ENCODE results near the gene RETSAT. TPM values are rescaled to one million over a fixed set of nuclear protein-coding genes. Genes with fewer than 3 reads are reported as not detected.
A peak's percentile ranks its signal among the peaks of the same experiment; 100 is the strongest.
"Not testable (repeated sequence)": the region's sequence is repeated elsewhere in the genome, so short reads cannot be mapped to it uniquely, and the experiment has no call there.

The RETSAT gene
- total RNA-seq, 1 donor from 2014 or later = 34.1 TPM

DNA sequence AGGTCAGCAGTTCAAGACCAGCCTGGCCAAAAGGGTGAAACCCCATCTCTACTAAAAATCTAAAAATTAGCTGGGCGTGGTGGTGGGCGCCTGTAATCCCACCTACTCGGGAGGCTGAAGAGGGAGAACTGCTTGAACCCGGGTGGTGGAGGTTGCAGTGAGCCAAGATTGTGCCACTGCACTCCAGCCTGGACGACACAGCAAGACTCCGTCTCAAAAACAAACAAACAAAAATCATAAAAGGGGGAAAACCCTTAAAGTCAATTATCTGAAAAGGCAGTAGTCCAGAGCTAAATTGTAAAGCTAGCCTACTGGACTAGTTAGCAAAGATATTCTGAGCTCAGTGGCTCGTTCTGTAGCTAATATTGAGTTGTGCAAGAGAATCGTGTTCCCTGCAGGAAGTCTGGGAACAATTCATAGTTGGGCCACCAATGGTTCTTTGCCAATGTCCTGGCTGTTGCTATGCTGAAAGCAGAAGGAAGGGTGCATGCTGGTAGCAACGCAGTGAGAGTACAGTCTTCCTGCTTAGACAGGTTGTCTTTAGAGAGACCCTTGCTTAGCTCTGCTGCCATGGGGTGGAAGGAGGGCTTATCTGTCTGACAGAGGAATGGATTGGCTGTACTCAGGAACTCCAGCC lies 30.9 kb downstream of the RETSAT start:
- Mint-ChIP-seq H3K36me3 (ENCODE audit: unreplicated experiment) (peaks cover 52% of the 10 kb centered on the region), H3K4me3 (ENCODE audit: unreplicated experiment) (no peak overlapping the region)
- DNase-seq (ENCODE audit: extremely low spot score, unreplicated experiment) = no peak

DNA sequence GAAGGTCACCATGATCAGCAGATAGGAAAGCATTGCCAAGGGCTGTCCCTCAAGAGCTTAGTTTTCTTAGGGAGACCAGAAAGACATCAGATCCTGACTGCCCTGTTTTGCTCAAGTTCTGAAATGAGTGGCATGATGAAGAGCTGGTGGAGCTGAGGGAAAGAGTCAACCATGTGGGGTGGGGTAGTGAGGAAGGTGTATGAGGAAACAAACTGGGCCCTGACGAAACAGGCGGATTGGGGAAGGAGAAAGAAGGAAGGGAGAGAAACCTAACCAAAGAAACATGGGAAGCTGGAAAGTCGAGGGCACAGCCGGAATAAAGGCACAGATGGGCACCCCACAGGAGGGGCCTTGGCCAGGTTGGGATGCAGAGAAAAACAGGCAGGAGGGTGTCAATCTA lies 34.5 kb downstream of the RETSAT start:
- DNase-seq (ENCODE audit: extremely low spot score, unreplicated experiment) = no peak
- TF ChIP-seq, protein P1, sequence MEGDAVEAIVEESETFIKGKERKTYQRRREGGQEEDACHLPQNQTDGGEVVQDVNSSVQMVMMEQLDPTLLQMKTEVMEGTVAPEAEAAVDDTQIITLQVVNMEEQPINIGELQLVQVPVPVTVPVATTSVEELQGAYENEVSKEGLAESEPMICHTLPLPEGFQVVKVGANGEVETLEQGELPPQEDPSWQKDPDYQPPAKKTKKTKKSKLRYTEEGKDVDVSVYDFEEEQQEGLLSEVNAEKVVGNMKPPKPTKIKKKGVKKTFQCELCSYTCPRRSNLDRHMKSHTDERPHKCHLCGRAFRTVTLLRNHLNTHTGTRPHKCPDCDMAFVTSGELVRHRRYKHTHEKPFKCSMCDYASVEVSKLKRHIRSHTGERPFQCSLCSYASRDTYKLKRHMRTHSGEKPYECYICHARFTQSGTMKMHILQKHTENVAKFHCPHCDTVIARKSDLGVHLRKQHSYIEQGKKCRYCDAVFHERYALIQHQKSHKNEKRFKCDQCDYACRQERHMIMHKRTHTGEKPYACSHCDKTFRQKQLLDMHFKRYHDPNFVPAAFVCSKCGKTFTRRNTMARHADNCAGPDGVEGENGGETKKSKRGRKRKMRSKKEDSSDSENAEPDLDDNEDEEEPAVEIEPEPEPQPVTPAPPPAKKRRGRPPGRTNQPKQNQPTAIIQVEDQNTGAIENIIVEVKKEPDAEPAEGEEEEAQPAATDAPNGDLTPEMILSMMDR (IDR thresholded peaks at IDR 0.05) = no peak
- no peaks in the 10 kb centered on the region for H3K9me3 Mint-ChIP-seq (ENCODE audit: unreplicated experiment)
- peaks cover 13% of the 10 kb centered on the region for H3K4me1 Mint-ChIP-seq (ENCODE audit: unreplicated experiment)
- H3K36me3 Mint-ChIP-seq (ENCODE audit: unreplicated experiment) = peaks cover 56% of the 10 kb centered on the region
- no peak overlapping the region for H3K4me3 Mint-ChIP-seq (ENCODE audit: unreplicated experiment)
- H3K27ac Mint-ChIP-seq (ENCODE audit: unreplicated experiment) = peak overlapping the region; percentile 6
- H3K27me3 Mint-ChIP-seq (ENCODE audit: unreplicated experiment) = no peaks in the 10 kb centered on the region

More for the DNA sequence above, 30.9 kb downstream of the RETSAT start:
- Mint-ChIP-seq H3K27ac (ENCODE audit: unreplicated experiment) (no peak overlapping the region), H3K27me3 (ENCODE audit: unreplicated experiment) (no peaks in the 10 kb centered on the region), H3K4me1 (ENCODE audit: unreplicated experiment) (peaks cover 37% of the 10 kb centered on the region), H3K9me3 (ENCODE audit: unreplicated experiment) (no peaks in the 10 kb centered on the region)
- TF ChIP-seq, protein P1 (IDR thresholded peaks at IDR 0.05) = no peak

DNA sequence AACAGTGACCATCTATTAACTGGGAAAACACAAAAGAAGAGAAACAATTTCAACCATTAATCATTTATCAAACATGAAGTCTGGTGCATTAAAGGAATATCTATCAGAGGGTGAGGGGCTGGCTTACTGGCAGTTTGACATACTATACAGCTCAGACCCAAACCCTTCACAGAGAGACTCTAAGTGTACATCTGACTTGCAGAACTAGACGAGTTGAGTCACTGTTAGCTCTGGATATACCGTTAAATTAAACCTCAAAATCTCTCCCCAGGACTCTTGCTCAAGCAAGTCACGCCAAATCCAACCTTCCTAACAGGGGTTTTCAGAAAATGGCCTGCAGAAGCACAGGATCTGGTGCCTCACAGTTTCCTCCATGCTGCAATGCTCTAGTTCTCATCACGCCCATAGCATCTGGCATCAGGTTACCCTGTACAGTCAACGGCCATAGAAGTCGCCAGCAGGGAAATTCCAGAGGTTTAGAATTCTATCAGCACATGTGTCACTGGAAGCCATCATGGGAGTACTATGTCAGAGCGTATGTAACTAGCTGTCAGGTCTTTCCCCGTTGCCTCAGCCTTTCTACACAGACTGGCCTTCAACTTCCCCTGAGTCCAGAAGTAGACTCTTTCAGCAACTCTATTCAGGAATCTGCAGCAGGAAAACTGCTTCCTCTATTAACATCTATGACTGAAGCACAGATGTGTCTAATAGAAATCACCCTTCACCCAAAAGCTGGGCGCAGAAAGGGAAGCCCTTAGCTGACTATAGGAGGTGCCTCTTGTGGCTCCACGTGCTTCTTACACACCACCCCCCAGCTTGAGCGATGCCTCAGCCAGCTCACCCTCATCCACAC lies 35.9 kb downstream of the RETSAT start:
- H3K36me3 Mint-ChIP-seq (ENCODE audit: unreplicated experiment) = peaks cover 47% of the 10 kb centered on the region
- no peak for DNase-seq (ENCODE audit: extremely low spot score, unreplicated experiment)
- H3K4me3 Mint-ChIP-seq (ENCODE audit: unreplicated experiment) = no peak overlapping the region
- peaks cover 21% of the 10 kb centered on the region for H3K4me1 Mint-ChIP-seq (ENCODE audit: unreplicated experiment)
- H3K27me3 Mint-ChIP-seq (ENCODE audit: unreplicated experiment) = no peaks in the 10 kb centered on the region
- H3K27ac Mint-ChIP-seq (ENCODE audit: unreplicated experiment) = peak overlapping the region; percentile 27
- TF ChIP-seq, protein P1 (IDR thresholded peaks at IDR 0.05) = no peak
- no peaks in the 10 kb centered on the region for H3K9me3 Mint-ChIP-seq (ENCODE audit: unreplicated experiment)

DNA sequence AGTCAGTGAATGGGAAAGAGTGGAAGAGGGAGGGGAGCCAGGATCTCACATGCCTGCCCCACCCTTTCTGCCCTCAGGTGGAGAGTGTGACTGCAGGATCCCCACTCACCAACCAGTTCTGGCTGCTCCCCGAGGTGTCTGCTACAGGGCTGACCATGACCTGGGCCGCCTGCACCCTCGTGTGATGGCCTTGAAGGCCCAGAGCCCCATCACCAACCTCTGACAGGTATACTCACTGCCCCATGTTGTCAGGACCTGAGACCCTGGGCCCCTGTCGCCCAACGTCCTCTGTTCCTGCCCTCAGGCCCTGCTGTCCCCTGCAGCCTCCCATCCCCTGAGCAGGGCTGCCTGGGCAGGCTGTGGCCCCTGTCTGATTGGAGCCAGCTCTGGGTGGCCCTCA lies 38.4 kb downstream of the RETSAT start:
- H3K27ac Mint-ChIP-seq (ENCODE audit: unreplicated experiment); H3K4me3 Mint-ChIP-seq (ENCODE audit: unreplicated experiment); H3K27me3 Mint-ChIP-seq (ENCODE audit: unreplicated experiment); H3K9me3 Mint-ChIP-seq (ENCODE audit: unreplicated experiment); DNase-seq (ENCODE audit: extremely low spot score, unreplicated experiment): not testable (repeated sequence)
- H3K36me3 Mint-ChIP-seq (ENCODE audit: unreplicated experiment) = peaks cover 26% of the 10 kb centered on the region
- H3K4me1 Mint-ChIP-seq (ENCODE audit: unreplicated experiment) = peaks cover 21% of the 10 kb centered on the region

DNA sequence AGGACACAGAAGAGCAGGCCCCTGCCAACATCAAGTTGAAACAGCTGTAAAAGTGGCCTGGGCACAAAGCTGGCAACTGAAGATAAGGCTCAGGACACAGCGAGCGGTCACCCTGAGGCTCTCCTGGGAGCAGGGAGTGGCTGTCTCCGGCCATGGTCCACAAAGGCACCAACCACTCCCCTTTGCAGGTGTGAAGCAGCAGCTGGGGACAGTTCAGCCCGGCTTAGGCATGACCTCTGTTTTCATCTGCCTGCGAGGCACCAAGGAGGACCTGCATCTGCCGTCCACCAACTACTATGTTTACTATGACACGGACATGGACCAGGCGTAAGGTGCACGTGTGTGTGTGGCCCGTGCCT lies 39.5 kb downstream of the RETSAT start:
- no peak for DNase-seq (ENCODE audit: extremely low spot score, unreplicated experiment)
- TF ChIP-seq, protein P1 (IDR thresholded peaks at IDR 0.05) = no peak
- peaks cover 25% of the 10 kb centered on the region for H3K36me3 Mint-ChIP-seq (ENCODE audit: unreplicated experiment)
- H3K27ac Mint-ChIP-seq (ENCODE audit: unreplicated experiment) = no peak overlapping the region
- peaks cover 25% of the 10 kb centered on the region for H3K4me1 Mint-ChIP-seq (ENCODE audit: unreplicated experiment)
- H3K27me3 Mint-ChIP-seq (ENCODE audit: unreplicated experiment) = no peaks in the 10 kb centered on the region
- no peaks in the 10 kb centered on the region for H3K9me3 Mint-ChIP-seq (ENCODE audit: unreplicated experiment)
- no peak overlapping the region for H3K4me3 Mint-ChIP-seq (ENCODE audit: unreplicated experiment)

All from osteocyte (in vitro differentiated cells).